Activated CD4-positive, alpha-beta T cell treated with anti-CD3 and anti-CD28 coated beads for 36 hours (primary cell): ENCODE measurements around the gene RASGRF1. TPM values are rescaled to one million over a fixed set of nuclear protein-coding genes. Genes with fewer than 3 reads are reported as not detected.
A peak's percentile ranks its signal among the peaks of the same experiment; 100 is the strongest.

Experiments used
- ATAC-seq: fragments of 200-7000 bp; cut with Tn5 transposase; one replicate; pipeline ENCODE4 v1.10.0; 2021; ENCODE audit warnings: mild to moderate bottlenecking, moderate library complexity
- CTCF ChIA-PET: fragments of 350-600 bp; sonication (Branson Sonifier 250); formaldehyde crosslinking; loops from one replicate; lab custom pipeline; 2021; ENCODE audit warnings: antibody characterized with exemption; lab: Charles Lee
- POLR2A ChIA-PET: fragments of 350-600 bp; sonication (Branson Sonifier 250); formaldehyde crosslinking; loops from one replicate; lab custom pipeline; 2021; ENCODE audit warnings: antibody characterized with exemption, inconsistent platforms; lab: Charles Lee
- DNase-seq: peaks from one replicate; pipeline ENCODE4 v3.0.0-alpha.2; 2020
- H3K27ac Mint-ChIP-seq: one replicate; pipeline ENCODE4 v1.8.0; 2021; ENCODE audit warnings: mixed read lengths
- H3K27me3 Mint-ChIP-seq: one replicate; pipeline ENCODE4 v1.8.0; 2021; ENCODE audit warnings: mixed read lengths
- H3K36me3 Mint-ChIP-seq: one replicate; pipeline ENCODE4 v1.8.0; 2021; ENCODE audit warnings: low read depth, mixed read lengths
- H3K4me1 Mint-ChIP-seq: one replicate; pipeline ENCODE4 v1.8.0; 2021; ENCODE audit warnings: mixed read lengths
- H3K4me3 Mint-ChIP-seq: one replicate; pipeline ENCODE4 v1.8.0; 2021; ENCODE audit warnings: mild to moderate bottlenecking, moderate library complexity, mixed read lengths
- H3K9me3 Mint-ChIP-seq: one replicate; pipeline ENCODE4 v1.8.0; 2021; ENCODE audit warnings: low read depth, mixed read lengths
- intact Hi-C, 2 experiments: fragments of 100-400 bp; cut with DNase I in 1 of 2; cut with micrococcal nuclease in 1 of 2; formaldehyde crosslinking; loops; one replicate each; pipeline versions ENCODE4 v1.14.2 to v1.15.1; 2022 to 2024; cut with DNase I, micrococcal nuclease
- total RNA-seq, 2 experiments: library from RNA; stranded (reverse); gene quantifications; one replicate each; pipeline ENCODE4 v1.2.3, GENCODE V29; 2021

The RASGRF1 gene
- total RNA-seq, 2 experiments from 2014 or later = not detected

GRCh38 chr15:78992416-78993256, 97.9 kb downstream of the RASGRF1 start:
- Mint-ChIP-seq H3K27ac (no peak overlapping the region), H3K4me1 (no peaks in the 10 kb centered on the region), H3K36me3 (no peaks in the 10 kb centered on the region), H3K27me3 (no peaks in the 10 kb centered on the region), H3K4me3 (no peak overlapping the region), H3K9me3 (no peaks in the 10 kb centered on the region)
- intact Hi-C loops = no loop called here
- POLR2A ChIA-PET = no interaction called here
- DNase-seq = no peak
- CTCF ChIA-PET = no interaction called here
- ATAC-seq = peak; percentile 9

DNA sequence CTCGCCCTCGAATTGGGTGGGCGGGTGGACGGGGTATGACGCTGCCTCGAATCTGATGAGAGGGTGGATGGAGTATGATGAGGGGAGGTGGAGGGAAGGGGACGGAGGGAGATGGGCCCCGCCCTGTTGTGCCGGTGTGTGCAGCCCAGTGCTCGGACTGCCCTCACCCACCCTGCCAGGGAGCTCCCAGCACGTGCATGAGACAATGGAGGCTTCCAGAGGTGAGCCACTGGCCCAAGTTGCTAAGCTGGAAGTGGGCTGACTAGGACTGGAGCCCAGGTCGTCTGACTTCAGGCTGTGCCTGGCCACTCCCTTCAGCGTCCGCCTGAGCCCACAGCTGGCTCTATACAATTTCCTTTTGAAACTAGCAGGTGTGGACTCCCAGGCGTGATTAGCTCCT, 98.7 kb downstream of the RASGRF1 start:
- Mint-ChIP-seq H3K36me3 (no peaks in the 10 kb centered on the region), H3K4me1 (no peaks in the 10 kb centered on the region), H3K9me3 (no peaks in the 10 kb centered on the region), H3K27me3 (no peaks in the 10 kb centered on the region), H3K27ac (no peak overlapping the region), H3K4me3 (no peak overlapping the region)
- no peak for ATAC-seq
- DNase-seq = no peak
- intact Hi-C loops = no loop called here
- POLR2A ChIA-PET = no interaction called here
- CTCF ChIA-PET = interaction anchor here (0.7 kb wide), 1 partner anchor 9 kb away, joined by 3 read pairs; no protein-coding TSS in a partner anchor

- ATAC-seq = no peak
- intact Hi-C loops = no loop called here
Measured at GRCh38 chr15:78991476-78991875, 99.1 kb downstream of the RASGRF1 start.

DNA sequence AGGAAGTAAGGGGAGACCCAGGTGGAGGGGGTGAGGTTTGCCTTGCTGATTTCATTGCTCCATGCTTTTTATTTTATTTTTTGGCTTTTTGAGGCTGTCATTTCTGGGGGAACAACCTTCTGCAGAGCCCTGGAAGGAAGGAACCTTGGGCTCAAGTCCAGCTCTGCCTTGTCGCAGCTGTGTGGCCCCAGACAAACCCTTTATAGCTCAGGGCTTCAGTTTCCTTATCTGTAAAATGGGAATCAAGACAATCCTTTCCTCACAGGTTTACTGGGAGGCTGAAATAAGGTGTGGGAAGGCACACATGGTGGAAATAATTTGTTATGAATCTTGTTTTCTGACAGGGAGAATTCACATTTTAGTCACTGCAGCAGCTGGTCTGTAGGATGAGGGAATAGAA, 100.3 kb downstream of the RASGRF1 start:
- Mint-ChIP-seq H3K9me3 (no peaks in the 10 kb centered on the region), H3K4me3 (no peak overlapping the region), H3K4me1 (no peaks in the 10 kb centered on the region), H3K27ac (no peak overlapping the region), H3K27me3 (no peaks in the 10 kb centered on the region), H3K36me3 (no peaks in the 10 kb centered on the region)
- ChIA-PET POLR2A (no interaction called here), CTCF (interaction anchor here (0.7 kb wide), 1 partner anchor 16 kb away, joined by 3 read pairs; no protein-coding TSS in a partner anchor)
- intact Hi-C loops = no loop called here
- DNase-seq (no peak), ATAC-seq (no peak)

More at GRCh38 chr15:78991476-78991875, 99.1 kb downstream of the RASGRF1 start:
- H3K9me3 Mint-ChIP-seq = no peaks in the 10 kb centered on the region
- no peaks in the 10 kb centered on the region for H3K27me3 Mint-ChIP-seq
- ChIA-PET CTCF (interaction anchor here (0.7 kb wide), 1 partner anchor 9 kb away, joined by 3 read pairs; no protein-coding TSS in a partner anchor), POLR2A (no interaction called here)
- no peak overlapping the region for H3K27ac Mint-ChIP-seq
- no peak overlapping the region for H3K4me3 Mint-ChIP-seq
- DNase-seq = no peak
- no peaks in the 10 kb centered on the region for H3K36me3 Mint-ChIP-seq
- H3K4me1 Mint-ChIP-seq = no peaks in the 10 kb centered on the region

DNA sequence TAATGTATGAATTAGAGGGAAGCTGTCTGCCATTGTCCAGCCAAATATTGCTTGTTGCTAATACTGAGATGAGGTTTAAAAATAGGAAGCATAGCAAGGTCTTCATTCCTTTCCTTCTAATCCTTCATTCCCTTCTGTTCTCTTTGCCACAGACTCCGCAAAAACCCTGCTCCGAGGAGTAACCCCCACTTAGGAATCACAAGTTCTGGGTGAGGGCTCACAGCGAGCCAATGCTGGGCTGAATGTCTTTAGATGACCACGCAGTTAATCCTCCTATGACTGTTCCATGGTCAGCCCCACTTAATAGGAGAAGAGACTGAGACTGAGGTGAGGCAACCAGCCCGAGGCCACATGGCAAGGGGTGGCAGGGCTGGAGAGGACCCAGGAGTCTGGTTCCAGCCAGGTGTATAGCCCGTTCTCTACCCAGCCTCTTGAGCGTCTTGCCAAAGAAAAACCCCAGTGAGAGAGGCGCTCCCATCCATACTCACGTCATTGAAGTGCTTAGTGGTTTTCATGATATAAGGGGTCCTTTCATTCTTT, 100.8 kb downstream of the RASGRF1 start:
- intact Hi-C loops = no loop called here
- DNase-seq (no peak), ATAC-seq (no peak)
- ChIA-PET POLR2A (no interaction called here), CTCF (interaction anchor here (0.7 kb wide), 1 partner anchor 15 kb away, joined by 3 read pairs; no protein-coding TSS in a partner anchor)
- no peak overlapping the region for H3K27ac Mint-ChIP-seq
- H3K27me3 Mint-ChIP-seq = no peaks in the 10 kb centered on the region
- no peaks in the 10 kb centered on the region for H3K9me3 Mint-ChIP-seq
- no peaks in the 10 kb centered on the region for H3K4me1 Mint-ChIP-seq
- no peaks in the 10 kb centered on the region for H3K36me3 Mint-ChIP-seq
- H3K4me3 Mint-ChIP-seq = no peak overlapping the region

DNA sequence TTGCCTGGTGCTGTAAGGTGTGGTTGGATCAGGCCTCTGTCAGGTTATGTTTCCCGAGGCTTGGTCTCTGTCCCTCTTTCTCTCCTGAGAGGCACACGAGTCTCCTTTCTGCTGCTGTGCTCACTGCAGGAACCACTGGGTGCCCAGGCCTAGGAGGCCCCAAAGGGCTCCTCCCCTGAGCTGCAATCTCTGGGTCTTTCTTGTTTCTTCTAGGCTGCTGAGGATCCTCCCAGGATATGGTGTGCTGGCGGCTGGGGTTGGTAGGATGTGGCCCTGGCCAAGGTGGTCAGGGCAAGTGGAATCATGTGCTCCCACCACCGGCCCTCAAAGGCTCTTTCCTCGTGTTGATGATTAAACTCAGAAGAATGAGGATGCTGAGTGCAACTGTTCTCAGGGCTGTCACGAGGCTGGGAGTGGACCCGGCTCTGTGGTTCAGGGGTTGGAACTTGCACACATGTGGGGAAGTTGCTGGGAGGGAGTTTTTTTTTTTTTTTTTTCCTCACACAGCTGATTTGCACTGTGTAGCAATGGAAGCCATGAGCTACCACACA, 102.1 kb downstream of the RASGRF1 start:
- ChIA-PET CTCF (no interaction called here), POLR2A (no interaction called here)
- Mint-ChIP-seq H3K4me1 (no peaks in the 10 kb centered on the region), H3K27ac (no peak overlapping the region), H3K9me3 (no peaks in the 10 kb centered on the region), H3K4me3 (no peak overlapping the region), H3K36me3 (no peaks in the 10 kb centered on the region), H3K27me3 (peaks cover 4% of the 10 kb centered on the region)
- ATAC-seq = peak; percentile 19
- intact Hi-C loops = no loop called here
- DNase-seq = no peak

DNA sequence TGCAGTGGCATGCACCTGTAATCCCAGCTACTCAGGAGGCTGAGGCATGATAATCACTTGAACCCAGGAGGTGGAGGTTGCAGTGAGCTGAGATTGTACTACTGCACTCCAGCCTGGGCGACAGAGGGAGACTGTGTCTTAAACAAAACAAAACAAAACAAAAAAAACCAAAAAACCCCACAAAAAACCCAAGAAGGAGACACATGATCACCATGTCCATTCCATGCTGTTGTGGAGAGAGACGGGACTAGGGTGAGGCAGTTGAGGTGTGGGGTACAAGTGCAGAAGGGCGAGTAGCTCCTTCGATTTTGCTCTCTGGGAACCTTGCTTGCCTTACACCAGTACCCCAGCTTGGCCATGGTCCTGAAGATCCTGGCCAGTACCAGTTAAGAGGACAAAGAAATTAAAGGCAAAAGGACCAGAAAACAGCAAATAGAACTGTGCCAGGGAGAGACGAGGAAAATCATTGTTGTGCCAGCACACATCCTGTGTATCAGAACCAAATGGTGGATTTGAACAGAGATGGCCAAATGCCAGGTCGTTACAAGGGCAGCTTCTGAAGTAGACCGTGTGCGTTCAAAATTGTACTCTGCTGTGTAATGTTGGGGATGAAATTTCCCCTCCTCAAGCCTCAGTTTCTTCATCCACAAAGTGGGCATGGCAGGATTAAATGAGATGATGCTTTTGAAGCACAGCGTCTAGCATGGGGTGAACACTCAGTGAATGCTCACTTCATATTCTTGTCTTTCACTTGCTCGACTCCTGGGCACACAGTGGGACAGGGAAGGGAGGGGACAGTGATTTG, 102.8 kb downstream of the RASGRF1 start:
- Mint-ChIP-seq H3K4me3 (no peak overlapping the region), H3K36me3 (no peaks in the 10 kb centered on the region), H3K4me1 (no peaks in the 10 kb centered on the region), H3K27ac (no peak overlapping the region), H3K9me3 (no peaks in the 10 kb centered on the region), H3K27me3 (peaks cover 4% of the 10 kb centered on the region)
- intact Hi-C loops = no loop called here
- ATAC-seq (no peak), DNase-seq (no peak)
- POLR2A ChIA-PET = no interaction called here
- CTCF ChIA-PET = no interaction called here

GRCh38 chr15:78985859-78986475, 104.6 kb downstream of the RASGRF1 start:
- Mint-ChIP-seq H3K9me3 (no peaks in the 10 kb centered on the region), H3K4me3 (no peak overlapping the region), H3K27ac (no peak overlapping the region), H3K4me1 (no peaks in the 10 kb centered on the region), H3K36me3 (no peaks in the 10 kb centered on the region), H3K27me3 (peaks cover 4% of the 10 kb centered on the region)
- intact Hi-C loops = no loop called here
- ChIA-PET POLR2A (no interaction called here), CTCF (no interaction called here)
- ATAC-seq (no peak), DNase-seq (no peak)

GRCh38 chr15:78984041-78984440, 106.5 kb downstream of the RASGRF1 start:
- no peak for ATAC-seq
- H3K27me3 Mint-ChIP-seq = peaks cover 5% of the 10 kb centered on the region

GRCh38 chr15:78983146-78983918, 107.2 kb downstream of the RASGRF1 start:
- Mint-ChIP-seq H3K27ac (no peak overlapping the region), H3K4me3 (no peak overlapping the region), H3K27me3 (peaks cover 5% of the 10 kb centered on the region), H3K9me3 (no peaks in the 10 kb centered on the region), H3K4me1 (no peaks in the 10 kb centered on the region), H3K36me3 (no peaks in the 10 kb centered on the region)
- intact Hi-C loops = no loop called here
- no peak for ATAC-seq
- ChIA-PET CTCF (no interaction called here), POLR2A (no interaction called here)
- no peak for DNase-seq

More at GRCh38 chr15:78984041-78984440, 106.5 kb downstream of the RASGRF1 start:
- Mint-ChIP-seq H3K27ac (no peak overlapping the region), H3K4me3 (no peak overlapping the region), H3K36me3 (no peaks in the 10 kb centered on the region), H3K9me3 (no peaks in the 10 kb centered on the region), H3K4me1 (no peaks in the 10 kb centered on the region)
- intact Hi-C loops = no loop called here
- DNase-seq = no peak
- ChIA-PET POLR2A (no interaction called here), CTCF (no interaction called here)
